HG02610 (cell line): ENCODE measurements around the gene IFT43.
"Not testable (repeated sequence)": the region's sequence is repeated elsewhere in the genome, so short reads cannot be mapped to it uniquely, and the experiment has no call there.

Experiments used
- ATAC-seq: cut with Tn5 transposase; IDR thresholded peaks from one replicate; pipeline ENCODE4 v1.9.1; 2021; ENCODE audit warnings: mild to moderate bottlenecking, moderate library complexity; ENCODE audit not compliant: unreplicated experiment

Gene IFT43

GRCh38 chr14:76009627-76010026, 24.1 kb downstream of the IFT43 start:
- ATAC-seq, result not testable (repeated sequence)

DNA sequence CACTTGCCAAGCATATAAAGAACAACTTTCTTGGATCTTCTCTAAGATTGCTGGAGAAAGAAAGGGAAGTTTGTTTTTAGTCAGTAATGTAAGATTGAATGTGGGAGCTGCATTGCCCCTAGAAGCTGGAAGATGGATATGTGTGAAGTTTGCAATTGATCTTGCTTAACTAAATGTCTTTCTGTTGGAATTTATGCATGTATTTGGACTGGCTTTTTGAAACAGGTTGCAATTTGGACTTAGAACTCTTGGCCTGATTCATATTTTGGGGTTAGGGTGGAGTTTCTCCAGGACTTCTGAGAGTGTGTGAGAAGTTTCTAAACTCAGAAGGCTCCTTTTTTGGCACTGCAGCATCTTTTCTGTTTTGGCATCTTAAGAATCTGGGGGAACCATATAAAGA, 26.4 kb downstream of the IFT43 start:
- ATAC-seq, result no peak

DNA sequence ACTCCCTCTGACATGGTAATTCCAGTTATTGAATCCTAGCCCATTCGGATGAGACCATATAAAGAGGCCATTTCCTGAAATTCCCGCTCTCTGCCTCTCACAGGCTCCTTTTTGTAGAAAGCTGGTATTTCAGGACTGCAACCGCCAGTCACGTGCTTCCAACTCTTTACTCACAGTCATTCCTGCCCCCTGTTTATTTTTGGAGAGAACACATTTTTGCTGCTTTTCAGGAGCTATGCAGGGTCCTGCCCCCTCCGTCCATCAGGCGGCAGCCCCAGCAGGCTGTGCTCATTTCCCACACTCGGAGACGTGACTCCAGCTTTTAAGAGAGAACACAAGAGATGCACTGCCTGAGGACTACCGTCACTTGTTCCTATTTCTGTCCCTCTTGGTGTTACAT, 26.8 kb downstream of the IFT43 start:
- no peak for ATAC-seq

GRCh38 chr14:76015191-76015590, 29.6 kb downstream of the IFT43 start:
- no peak for ATAC-seq

- no peak for ATAC-seq
Measured at GRCh38 chr14:76015668-76016067, 30.1 kb downstream of the IFT43 start.

- ATAC-seq, result no peak
Measured at GRCh38 chr14:76019676-76020075, 34.1 kb downstream of the IFT43 start.

DNA sequence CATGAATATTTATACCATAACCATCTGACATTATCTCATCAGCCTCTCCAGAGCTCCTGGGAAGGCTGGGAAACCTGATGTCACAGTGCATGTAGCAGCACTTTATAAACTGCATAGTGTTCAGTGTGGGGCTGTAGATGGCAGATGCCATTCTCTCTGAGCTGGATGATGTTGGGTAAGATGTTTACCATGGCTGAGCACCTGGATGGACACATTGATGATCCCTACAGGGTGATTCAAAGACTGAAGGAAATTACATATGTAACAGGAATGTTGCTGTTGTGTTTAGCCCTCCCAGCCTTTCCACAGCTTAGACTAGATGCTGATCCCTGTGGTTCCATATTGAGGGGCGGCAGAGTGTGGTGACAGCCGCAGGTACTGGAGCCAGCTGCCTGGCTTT, 37.4 kb downstream of the IFT43 start:
- ATAC-seq, result no peak

GRCh38 chr14:76023757-76024156, 38.2 kb downstream of the IFT43 start:
- no peak for ATAC-seq

GRCh38 chr14:76024211-76024907, 38.8 kb downstream of the IFT43 start:
- ATAC-seq, result no peak

DNA sequence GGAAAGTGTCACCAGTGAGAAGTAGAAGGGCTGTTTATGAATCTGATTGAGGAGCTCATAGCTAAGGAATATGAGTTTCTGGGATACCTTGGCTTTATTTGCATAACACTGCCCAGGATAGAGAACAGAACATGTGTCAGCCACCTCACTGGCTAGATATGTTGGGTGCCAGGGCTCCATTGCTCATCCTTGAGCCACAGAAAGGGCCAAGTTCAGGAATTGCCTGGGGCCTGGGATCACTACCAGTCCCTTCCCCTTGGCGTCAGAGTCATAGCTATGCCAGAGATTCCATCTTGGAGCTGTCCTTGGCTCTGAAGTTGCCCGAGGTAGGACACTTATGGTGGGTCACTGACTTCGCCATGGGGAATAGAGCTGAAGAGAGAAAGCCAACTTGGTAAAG, 49.0 kb downstream of the IFT43 start:
- ATAC-seq, result no peak

DNA sequence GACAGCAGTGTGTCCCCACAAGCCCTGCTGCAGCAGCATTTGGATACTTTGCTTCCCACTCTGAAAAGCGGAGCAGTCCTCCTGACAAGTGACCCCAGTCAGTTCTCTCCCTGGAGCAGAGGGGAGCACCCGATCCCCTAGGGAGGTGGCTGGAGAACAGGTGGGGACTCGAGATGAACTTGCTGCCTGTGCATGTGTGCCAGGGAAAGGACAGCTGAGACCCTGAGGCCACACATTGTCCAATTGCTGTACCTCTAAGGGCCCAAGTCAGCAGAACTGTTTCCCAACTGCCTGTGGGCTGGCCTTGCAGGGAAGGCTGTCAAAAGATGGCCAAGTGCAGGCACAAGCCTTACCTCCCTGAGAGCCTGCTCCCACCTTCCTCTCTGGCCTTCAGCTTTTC, 55.1 kb downstream of the IFT43 start:
- no peak for ATAC-seq

DNA sequence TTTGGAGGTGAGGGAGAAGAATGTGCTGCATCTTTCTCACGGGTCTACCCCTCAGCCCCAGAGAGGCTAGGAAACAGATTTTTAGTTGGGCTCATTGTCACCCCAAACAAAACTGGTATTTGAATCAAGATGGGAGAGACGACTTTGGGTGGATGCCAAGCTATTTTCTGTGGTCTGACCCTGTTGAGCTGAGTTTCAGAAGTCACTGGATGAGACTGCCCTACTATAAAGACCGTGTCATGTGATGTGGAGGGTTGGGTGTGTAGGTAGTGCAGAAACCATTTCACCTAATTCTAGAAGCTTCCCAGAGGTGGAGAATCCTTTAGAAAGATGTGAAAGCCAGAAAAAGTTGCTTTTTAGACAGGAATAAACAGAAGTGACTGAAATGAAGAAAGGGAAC, 60.2 kb downstream of the IFT43 start:
- ATAC-seq, result no peak

DNA sequence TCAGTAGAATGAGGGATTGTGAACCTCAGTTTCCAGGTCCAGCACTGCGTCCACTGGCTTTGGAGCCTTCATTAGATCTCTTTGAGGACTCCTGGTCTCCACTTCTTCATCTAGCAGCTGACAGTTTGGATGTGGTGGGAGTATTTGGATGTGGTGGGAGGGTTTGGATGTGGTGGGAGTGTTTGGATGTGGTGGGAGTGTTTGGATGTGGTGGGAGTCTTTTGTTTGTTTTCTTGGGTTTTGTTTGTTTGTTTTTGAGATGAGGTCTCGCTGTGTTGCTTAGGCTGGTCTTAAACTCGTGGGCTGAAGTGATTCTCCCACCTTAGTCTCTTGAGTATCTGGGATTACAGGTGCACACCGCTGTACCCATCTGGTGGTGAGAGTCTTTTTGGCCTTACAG, 64.7 kb downstream of the IFT43 start:
- no peak for ATAC-seq

- ATAC-seq, result no peak
Measured at GRCh38 chr14:76050797-76051392, 65.3 kb downstream of the IFT43 start.

DNA sequence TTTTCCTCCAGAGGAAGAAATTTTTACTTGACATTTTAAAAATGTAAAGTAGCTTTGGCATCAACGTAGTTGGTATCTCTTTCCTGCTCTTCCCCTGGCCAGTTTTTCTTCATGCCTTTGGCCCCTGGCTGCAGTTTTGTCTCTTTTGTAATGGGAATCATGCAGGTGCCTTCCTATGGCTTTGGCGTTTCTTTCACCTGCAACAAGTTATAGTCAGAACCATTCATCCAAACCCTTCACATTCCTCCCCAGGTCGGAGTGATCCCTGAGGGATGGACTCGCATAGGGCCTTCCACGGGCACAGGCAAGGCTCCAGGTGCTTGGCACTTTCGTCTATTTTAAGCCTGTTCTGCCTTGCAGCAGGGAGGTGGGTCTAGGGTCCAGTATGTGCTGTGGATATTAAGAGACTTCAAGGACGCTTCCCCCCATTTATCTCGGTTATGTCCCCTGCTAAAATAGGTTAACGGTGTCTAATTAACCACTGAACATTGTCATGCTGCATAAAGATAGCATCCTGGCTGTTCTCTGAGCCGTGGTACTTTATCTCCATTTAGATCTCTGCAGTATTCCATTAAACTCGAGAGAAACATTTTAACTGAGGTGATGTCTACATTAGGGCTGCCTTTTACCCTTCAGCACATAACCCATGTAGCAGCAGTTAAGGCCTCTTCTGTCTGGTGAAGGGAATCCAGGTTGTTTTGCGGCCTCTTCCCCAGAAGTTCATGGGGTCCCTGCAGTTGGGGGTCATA, 66.3 kb downstream of the IFT43 start:
- no peak for ATAC-seq

- no peak for ATAC-seq
Measured at GRCh38 chr14:76053572-76054355, 68.2 kb downstream of the IFT43 start.

DNA sequence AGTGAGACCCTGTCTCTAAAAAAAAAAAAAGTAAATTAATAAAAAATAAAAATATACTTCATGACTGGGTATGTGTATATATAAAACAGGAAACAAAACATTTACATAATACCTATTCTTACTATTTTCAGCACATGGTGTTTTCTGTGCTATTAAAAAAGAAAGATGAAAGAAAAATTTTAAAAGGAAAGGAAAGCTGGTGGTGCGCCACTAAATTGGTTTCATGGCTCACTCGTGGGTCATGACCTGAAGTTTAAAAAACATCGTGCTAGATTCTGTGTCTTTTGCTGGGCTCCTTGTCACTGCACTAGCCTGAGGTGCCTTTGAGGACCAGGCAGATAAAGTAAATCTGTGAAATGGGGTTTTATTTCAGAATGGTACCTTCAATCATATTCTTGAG, 69.8 kb downstream of the IFT43 start:
- no peak for ATAC-seq

DNA sequence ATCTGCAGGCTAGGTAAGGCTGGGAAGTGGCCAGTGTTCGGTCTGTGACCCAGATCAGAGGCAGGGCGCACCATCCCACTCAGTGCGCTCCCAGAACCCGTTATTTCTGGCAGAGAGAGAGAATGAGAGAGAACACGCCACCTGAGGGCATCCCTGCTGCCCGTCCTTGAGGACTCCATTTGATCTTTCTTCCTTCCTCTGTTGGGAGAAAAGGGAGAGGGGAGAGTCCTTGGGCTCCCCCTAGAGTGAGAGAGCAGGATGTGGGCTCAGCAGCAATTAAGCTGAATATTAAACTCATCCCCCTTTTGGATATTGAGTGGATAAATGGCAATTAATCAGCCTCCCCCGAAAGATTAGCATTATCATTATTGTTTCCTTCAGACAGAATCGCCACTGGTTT, 70.6 kb downstream of the IFT43 start:
- ATAC-seq, result no peak

DNA sequence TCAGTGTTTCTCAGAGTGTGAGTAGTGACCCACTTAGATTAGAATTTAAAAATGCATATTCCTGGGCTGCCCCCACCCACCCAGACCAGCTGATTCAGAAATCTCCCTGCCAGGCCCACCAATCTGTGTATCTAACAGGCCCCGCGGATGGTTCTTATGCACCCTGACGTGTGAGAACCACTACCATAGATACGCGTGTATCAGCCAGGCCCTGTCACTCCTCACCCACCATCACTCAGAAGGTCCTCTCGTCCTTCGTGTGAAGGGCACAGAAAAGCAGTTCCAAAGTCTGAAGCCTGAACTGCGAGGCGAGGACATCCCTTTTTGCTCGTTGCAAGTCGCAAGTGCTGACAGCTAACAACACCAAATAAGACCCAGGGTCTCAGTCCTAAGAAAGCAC, 72.4 kb downstream of the IFT43 start:
- no peak for ATAC-seq

DNA sequence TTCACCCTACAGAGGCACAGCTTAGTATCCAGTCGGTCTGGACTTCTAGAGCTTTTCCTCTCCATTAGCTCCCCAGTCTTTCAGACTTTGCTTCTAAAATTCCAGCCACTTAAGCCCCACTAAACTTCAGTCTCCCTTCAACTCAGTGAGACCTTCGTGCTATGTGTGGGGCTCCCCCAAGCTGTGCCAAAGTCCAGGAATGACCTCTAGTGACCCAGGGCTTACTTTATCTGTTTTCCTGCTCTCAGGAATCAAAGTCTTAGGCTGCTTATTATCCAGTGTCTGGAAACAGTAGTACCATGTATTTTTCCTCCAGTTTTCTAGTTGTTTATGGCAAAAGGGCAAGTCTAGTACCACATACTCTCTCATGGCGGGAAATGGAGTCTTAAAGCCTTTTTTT, 77.8 kb downstream of the IFT43 start:
- no peak for ATAC-seq

DNA sequence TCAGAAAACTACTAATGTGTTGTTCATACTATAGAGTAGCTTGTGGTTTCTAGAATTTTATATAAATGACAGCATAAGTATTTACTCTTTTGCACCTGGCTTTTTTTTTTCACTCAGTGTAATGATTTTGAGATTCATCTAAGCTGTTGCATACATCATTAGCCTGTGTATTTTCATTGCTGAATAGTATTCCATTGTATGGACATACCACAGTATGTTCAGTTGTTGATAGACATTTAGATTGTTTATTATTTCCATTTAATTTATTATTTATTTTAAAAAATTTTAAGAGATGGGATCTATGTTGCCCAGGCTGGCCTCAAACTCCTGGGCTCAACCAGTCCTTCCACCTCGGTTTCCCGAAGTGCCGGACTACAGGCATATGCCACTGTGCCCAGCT, 80.0 kb downstream of the IFT43 start:
- no peak for ATAC-seq

DNA sequence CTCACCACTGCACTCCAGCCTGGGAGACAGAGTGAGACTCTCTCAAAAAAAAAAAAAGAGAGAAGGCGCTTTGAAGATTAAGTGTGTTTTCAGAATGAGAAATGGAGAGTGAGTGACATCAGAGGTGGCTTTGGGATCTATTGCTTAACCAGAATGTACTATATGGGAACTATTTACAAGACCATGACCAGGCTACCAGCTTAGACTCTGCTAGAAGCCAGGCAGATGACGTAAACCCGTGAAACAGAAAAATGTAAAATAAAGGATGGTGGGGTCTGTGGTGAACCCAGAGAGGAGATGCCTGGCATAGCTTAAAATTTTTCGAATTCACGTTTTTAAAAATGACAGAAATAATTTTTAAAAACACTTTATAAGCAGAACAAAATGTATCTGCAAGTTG, 82.0 kb downstream of the IFT43 start:
- ATAC-seq, result no peak
